Neural progenitor cell (in vitro differentiated cells): Measurements from ENCODE around the gene ERCC1. TPM values are rescaled to one million over a fixed set of nuclear protein-coding genes. Genes with fewer than 3 reads are reported as not detected.

Experiments
- DNase-seq: peaks from one replicate; pipeline ENCODE4 v3.0.0-alpha.2; 2016; ENCODE audit warnings: low spot score
- H2AFZ ChIP-seq: fragments of 200-600 bp; sonication (generic); replicated peaks from 2 replicates; pipeline ENCODE4 v1.6.1; 2016; ENCODE audit warnings: antibody characterized with exemption
- H3F3A ChIP-seq: fragments of 200-600 bp; sonication (generic); 2 replicates; pipeline ENCODE4 v1.6.1; 2016; ENCODE audit warnings: antibody characterized with exemption, low read depth
- H3K27ac ChIP-seq: fragments of 200-600 bp; sonication (generic); 2 replicates; pipeline ENCODE4 v1.5.1; 2016; ENCODE audit warnings: mild to moderate bottlenecking
- H3K27me3 ChIP-seq: fragments of 200-600 bp; sonication (generic); 2 replicates; pipeline ENCODE4 v1.6.1; 2016; ENCODE audit warnings: mild to moderate bottlenecking, moderate library complexity
- H3K36me3 ChIP-seq: fragments of 200-600 bp; sonication (generic); 2 replicates; pipeline ENCODE4 v1.5.1; 2016
- H3K4me1 ChIP-seq: fragments of 200-600 bp; sonication (generic); 2 replicates; pipeline ENCODE4 v1.6.1; 2016; ENCODE audit warnings: mixed run types
- H3K4me2 ChIP-seq: fragments of 200-600 bp; sonication (generic); 2 replicates; pipeline ENCODE4 v1.6.1; 2016
- H3K4me3 ChIP-seq: fragments of 200-600 bp; sonication (generic); 2 replicates; pipeline ENCODE4 v1.5.1; 2016
- H3K79me2 ChIP-seq: fragments of 200-600 bp; sonication (generic); 2 replicates; pipeline ENCODE4 v1.6.1; 2016; ENCODE audit warnings: low read depth
- H3K9ac ChIP-seq: fragments of 200-600 bp; sonication (generic); 2 replicates; pipeline ENCODE4 v1.6.1; 2016
- H3K9me3 ChIP-seq: fragments of 200-600 bp; sonication (generic); 2 replicates; pipeline ENCODE4 v1.5.1; 2016; ENCODE audit warnings: low read depth
- H4K20me1 ChIP-seq: fragments of 200-600 bp; sonication (generic); 2 replicates; pipeline ENCODE4 v1.6.1; 2016; ENCODE audit warnings: low read depth
- H3K27ac Mint-ChIP-seq: 3 replicates; pipeline ENCODE4 v1.8.0; 2021; ENCODE audit warnings: mixed read lengths
- H3K27me3 Mint-ChIP-seq: 2 replicates; pipeline ENCODE4 v1.8.0; 2022; ENCODE audit warnings: low read depth, mild to moderate bottlenecking, inconsistent platforms, moderate library complexity, mixed read lengths; ENCODE audit not compliant: insufficient read depth
- H3K36me3 Mint-ChIP-seq: 3 replicates; pipeline ENCODE4 v1.8.0; 2021; ENCODE audit warnings: mixed read lengths
- H3K4me1 Mint-ChIP-seq: 3 replicates; pipeline ENCODE4 v1.8.0; 2021; ENCODE audit warnings: mixed read lengths
- H3K4me3 Mint-ChIP-seq: 3 replicates; pipeline ENCODE4 v1.8.0; 2021; ENCODE audit warnings: mild to moderate bottlenecking, moderate library complexity, mixed read lengths
- H3K9me3 Mint-ChIP-seq: 3 replicates; pipeline ENCODE4 v1.8.0; 2020; ENCODE audit warnings: mixed read lengths
- CTCF ChIP-seq: fragments of 200-600 bp; sonication (generic); IDR thresholded peaks from 2 replicates; pipeline ENCODE4 v1.5.1; 2017; ENCODE audit warnings: antibody characterized with exemption, mild to moderate bottlenecking
- EZH2 ChIP-seq: fragments of 200-600 bp; sonication (generic); IDR thresholded peaks from 2 replicates; pipeline ENCODE4 v1.6.1; 2017; ENCODE audit warnings: antibody characterized with exemption, mild to moderate bottlenecking, moderate library complexity
- EZH2phosphoT487 ChIP-seq: fragments of 200-600 bp; sonication (generic); IDR thresholded peaks from 2 replicates; pipeline ENCODE4 v1.6.1; 2017; ENCODE audit warnings: antibody characterized with exemption
- total RNA-seq: library from RNA; depleted of rRNA; stranded (reverse); fragments of >200 nt; gene quantifications from 2 replicates; pipeline ENCODE4 v1.2.3, GENCODE V29; 2015; ENCODE audit warnings: low replicate concordance

The ERCC1 gene
- total RNA-seq, 1 donor from 2014 or later: 46.0 TPM

GRCh38 chr19:45446944-45447343, 23.2 kb upstream of the ERCC1 start:
- H3K27me3 Mint-ChIP-seq: peaks cover 22% of the 10 kb centered on the region
- no peak overlapping the region for H3K4me3 ChIP-seq
- H3K27ac ChIP-seq: no peak overlapping the region
- H3K4me1 Mint-ChIP-seq: peaks cover 59% of the 10 kb centered on the region
- peaks cover 33% of the 10 kb centered on the region for H3K27me3 ChIP-seq
- H4K20me1 ChIP-seq: no peaks in the 10 kb centered on the region
- H3K4me2 ChIP-seq: no peak overlapping the region
- no peak overlapping the region for H2AFZ ChIP-seq
- H3K4me3 Mint-ChIP-seq: no peak overlapping the region
- H3K36me3 Mint-ChIP-seq: no peaks in the 10 kb centered on the region
- no peak for TF ChIP-seq EZH2
- TF ChIP-seq CTCF: no peak
- TF ChIP-seq EZH2phosphoT487: no peak
- H3K4me1 ChIP-seq: peaks cover 7% of the 10 kb centered on the region
- no peak overlapping the region for H3K9ac ChIP-seq
- no peaks in the 10 kb centered on the region for H3K36me3 ChIP-seq
- peaks cover 2% of the 10 kb centered on the region for H3K9me3 Mint-ChIP-seq
- no peak for DNase-seq
- no peaks in the 10 kb centered on the region for H3K9me3 ChIP-seq
- H3F3A ChIP-seq: peaks cover 65% of the 10 kb centered on the region
- no peak overlapping the region for H3K27ac Mint-ChIP-seq
- H3K79me2 ChIP-seq: no peaks in the 10 kb centered on the region

- peak overlapping the region; percentile 65 for H3K4me3 Mint-ChIP-seq
- H3K4me2 ChIP-seq: no peak overlapping the region
- H3K9ac ChIP-seq: no peak overlapping the region
- peaks cover 53% of the 10 kb centered on the region for H3K4me1 Mint-ChIP-seq
- TF ChIP-seq CTCF (peak; percentile 43), EZH2 (no peak)
- no peaks in the 10 kb centered on the region for H3K9me3 ChIP-seq
- H3K27me3 Mint-ChIP-seq: peaks cover 16% of the 10 kb centered on the region
- H3K27ac Mint-ChIP-seq: peak overlapping the region; percentile 75
- H3K4me1 ChIP-seq: peaks cover 7% of the 10 kb centered on the region
- H3K9me3 Mint-ChIP-seq: no peaks in the 10 kb centered on the region
- no peaks in the 10 kb centered on the region for H4K20me1 ChIP-seq
- peaks cover 26% of the 10 kb centered on the region for H3K27me3 ChIP-seq
- no peaks in the 10 kb centered on the region for H3K79me2 ChIP-seq
- peak; percentile 49 for DNase-seq
- no peaks in the 10 kb centered on the region for H3K36me3 ChIP-seq
- H2AFZ ChIP-seq: no peak overlapping the region
- no peak overlapping the region for H3K4me3 ChIP-seq
- no peak overlapping the region for H3K27ac ChIP-seq
- peaks cover 60% of the 10 kb centered on the region for H3F3A ChIP-seq
- H3K36me3 Mint-ChIP-seq: no peaks in the 10 kb centered on the region
Observed at GRCh38 chr19:45446295-45446694, 22.6 kb upstream of the ERCC1 start.

- Histone ChIP-seq H3K79me2 (no peaks in the 10 kb centered on the region), H4K20me1 (no peaks in the 10 kb centered on the region), H3K27me3 (peaks cover 17% of the 10 kb centered on the region), H3F3A (peaks cover 66% of the 10 kb centered on the region), H3K4me3 (no peak overlapping the region), H2AFZ (no peak overlapping the region), H3K4me1 (peaks cover 10% of the 10 kb centered on the region), H3K36me3 (no peaks in the 10 kb centered on the region), H3K9me3 (no peaks in the 10 kb centered on the region), H3K9ac (no peak overlapping the region), H3K4me2 (no peak overlapping the region), H3K27ac (no peak overlapping the region)
- peak overlapping the region; percentile 84 for H3K27ac Mint-ChIP-seq
- TF ChIP-seq EZH2: no peak
- TF ChIP-seq EZH2phosphoT487: no peak
- no peak for TF ChIP-seq CTCF
- no peak for DNase-seq
- H3K4me1 Mint-ChIP-seq: peaks cover 57% of the 10 kb centered on the region
- H3K4me3 Mint-ChIP-seq: peak overlapping the region; percentile 54
- no peaks in the 10 kb centered on the region for H3K9me3 Mint-ChIP-seq
- H3K36me3 Mint-ChIP-seq: no peaks in the 10 kb centered on the region
- H3K27me3 Mint-ChIP-seq: peaks cover 19% of the 10 kb centered on the region
Observed at GRCh38 chr19:45445139-45445538, 21.4 kb upstream of the ERCC1 start.
